C4-2B (cell line): ENCODE results near the gene ZNF804A.

Experiments used
- H3K27ac ChIP-seq: fragments of 450-650 bp; 2 replicates; pipeline ENCODE4 v1.5.1; 2017
- ZFX ChIP-seq: fragments of 450-650 bp; IDR thresholded peaks from 2 replicates; pipeline ENCODE4 v1.6.1; 2017
- TF ChIP-seq, protein P1 (sequence below): fragments of 450-650 bp; conservative IDR thresholded peaks from 2 replicates; pipeline ENCODE4 v1.5.1; 2017; ENCODE audit warnings: mild to moderate bottlenecking

Gene ZNF804A

DNA sequence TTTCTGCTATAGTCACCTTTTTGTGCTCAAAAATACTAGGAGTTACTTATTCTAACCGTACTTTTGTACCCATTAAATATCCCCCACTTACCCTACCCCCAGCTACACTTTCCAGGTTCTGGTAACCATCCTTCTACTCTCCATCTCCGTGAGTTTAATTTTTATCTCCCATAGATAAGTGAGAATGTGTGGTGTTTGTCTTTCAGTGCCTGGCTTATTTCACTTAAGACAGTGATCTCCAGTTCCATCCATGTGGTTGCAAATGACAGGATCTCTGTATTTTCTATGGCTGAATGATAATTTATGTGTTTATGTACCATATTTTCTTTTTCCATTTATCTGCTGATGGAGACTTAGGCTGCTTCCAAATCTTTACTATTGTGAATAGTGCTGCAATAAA lies 323.3 kb downstream of the ZNF804A start:
- TF ChIP-seq, protein P1, sequence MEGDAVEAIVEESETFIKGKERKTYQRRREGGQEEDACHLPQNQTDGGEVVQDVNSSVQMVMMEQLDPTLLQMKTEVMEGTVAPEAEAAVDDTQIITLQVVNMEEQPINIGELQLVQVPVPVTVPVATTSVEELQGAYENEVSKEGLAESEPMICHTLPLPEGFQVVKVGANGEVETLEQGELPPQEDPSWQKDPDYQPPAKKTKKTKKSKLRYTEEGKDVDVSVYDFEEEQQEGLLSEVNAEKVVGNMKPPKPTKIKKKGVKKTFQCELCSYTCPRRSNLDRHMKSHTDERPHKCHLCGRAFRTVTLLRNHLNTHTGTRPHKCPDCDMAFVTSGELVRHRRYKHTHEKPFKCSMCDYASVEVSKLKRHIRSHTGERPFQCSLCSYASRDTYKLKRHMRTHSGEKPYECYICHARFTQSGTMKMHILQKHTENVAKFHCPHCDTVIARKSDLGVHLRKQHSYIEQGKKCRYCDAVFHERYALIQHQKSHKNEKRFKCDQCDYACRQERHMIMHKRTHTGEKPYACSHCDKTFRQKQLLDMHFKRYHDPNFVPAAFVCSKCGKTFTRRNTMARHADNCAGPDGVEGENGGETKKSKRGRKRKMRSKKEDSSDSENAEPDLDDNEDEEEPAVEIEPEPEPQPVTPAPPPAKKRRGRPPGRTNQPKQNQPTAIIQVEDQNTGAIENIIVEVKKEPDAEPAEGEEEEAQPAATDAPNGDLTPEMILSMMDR = no peak
- no peak for TF ChIP-seq ZFX

DNA sequence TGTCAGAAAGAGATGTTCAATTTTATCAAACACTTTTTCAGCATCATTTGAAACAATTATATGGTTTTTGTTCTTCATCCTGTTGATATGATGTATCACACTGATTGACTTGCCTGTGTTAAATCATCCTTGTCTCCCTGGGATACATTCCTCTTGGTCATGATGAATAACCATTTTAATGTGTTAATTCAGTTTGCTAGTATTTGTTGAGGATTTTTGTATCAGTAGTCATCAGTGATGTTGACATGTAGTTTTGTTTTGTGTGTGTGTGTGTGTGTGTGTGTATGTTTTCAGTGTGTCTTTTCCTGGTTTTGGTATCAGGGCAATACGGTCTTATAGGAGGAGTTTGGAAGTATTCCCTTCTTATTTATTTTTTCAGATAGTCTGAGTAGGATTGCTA lies 325.4 kb downstream of the ZNF804A start:
- H3K27ac ChIP-seq = no peak overlapping the region
- TF ChIP-seq, protein P1 = no peak
- no peak for TF ChIP-seq ZFX

More for the DNA sequence above, 323.3 kb downstream of the ZNF804A start:
- no peak overlapping the region for H3K27ac ChIP-seq

DNA sequence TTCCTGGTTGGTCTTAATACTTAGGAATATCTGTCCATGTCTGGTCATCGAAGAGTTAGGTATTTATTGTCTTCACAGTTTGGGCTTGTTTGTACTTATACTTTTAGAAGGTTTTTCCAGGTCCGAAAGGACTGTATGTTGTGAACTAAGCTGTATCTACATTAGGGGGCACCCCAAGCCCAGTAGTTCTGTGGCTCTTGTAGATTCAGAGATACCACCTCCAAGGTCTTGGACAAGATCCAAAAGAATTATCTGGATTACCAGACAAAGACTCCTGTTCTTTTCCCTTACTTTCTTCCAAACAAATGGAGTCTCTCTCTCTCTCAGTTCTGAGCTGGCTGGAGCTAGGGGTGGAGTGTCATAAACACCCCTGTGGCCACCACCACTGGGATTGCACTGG lies 328.7 kb downstream of the ZNF804A start:
- TF ChIP-seq, protein P1 = no peak
- no peak for TF ChIP-seq ZFX
- H3K27ac ChIP-seq = no peak overlapping the region

DNA sequence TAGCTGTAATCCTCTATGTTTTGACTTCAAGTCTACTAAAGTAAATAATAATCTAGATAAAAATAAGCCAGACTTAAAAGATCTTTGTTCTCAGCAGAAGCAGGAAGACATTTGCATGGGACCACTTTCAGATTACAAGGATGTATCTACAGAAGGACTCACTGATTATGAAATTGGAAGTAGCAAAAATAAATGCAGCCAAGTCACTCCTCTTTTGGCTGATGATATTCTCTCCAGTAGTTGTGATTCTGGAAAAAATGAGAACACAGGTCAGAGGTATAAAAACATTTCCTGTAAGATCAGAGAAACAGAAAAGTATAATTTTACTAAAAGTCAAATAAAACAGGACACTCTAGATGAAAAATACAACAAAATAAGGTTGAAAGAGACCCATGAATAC lies 338.4 kb downstream of the ZNF804A start:
- TF ChIP-seq ZFX = no peak
- TF ChIP-seq, protein P1 = no peak
- no peak overlapping the region for H3K27ac ChIP-seq

DNA sequence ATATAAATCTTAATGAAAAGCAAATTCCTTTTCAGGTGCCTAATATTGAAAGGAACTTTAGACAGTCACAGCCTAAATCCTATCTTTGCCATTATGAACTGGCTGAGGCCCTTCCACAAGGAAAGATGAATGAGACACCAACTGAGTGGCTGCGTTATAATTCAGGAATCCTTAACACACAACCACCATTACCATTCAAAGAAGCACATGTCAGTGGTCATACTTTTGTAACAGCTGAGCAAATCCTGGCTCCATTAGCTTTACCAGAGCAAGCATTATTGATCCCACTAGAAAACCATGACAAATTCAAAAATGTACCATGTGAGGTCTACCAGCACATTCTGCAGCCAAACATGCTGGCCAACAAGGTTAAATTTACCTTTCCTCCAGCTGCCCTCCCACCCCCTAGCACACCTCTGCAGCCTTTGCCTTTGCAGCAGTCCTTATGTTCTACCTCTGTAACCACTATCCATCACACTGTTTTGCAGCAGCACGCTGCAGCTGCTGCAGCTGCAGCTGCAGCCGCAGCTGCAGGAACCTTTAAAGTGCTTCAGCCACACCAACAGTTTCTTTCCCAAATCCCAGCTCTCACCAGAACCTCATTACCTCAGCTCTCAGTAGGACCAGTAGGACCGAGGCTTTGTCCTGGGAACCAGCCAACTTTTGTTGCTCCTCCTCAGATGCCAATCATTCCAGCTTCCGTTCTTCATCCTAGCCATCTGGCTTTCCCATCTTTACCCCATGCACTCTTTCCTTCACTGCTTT lies 340.1 kb downstream of the ZNF804A start:
- TF ChIP-seq, protein P1 = no peak
- no peak overlapping the region for H3K27ac ChIP-seq

DNA sequence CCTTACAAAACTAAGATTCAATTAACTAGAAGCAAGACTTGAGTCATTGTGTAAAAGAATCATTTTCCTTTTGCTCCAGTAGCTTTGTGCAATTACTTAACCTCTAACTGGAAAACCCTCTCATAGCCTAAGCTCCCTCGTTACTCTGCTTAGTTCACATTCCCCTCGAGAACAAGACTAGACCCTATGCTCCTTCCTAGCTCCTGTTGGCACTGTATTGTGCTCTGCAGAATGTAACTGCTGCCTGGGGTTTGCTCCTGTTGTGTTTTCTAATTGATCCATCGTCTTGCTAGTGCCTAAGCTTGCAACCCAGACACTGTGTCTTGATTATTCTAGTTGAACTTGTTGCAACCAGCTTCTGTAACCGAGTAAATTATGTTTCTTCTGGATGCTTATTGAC lies 347.0 kb downstream of the ZNF804A start:
- TF ChIP-seq, protein P1 = no peak
- no peak for TF ChIP-seq ZFX
- H3K27ac ChIP-seq = no peak overlapping the region

DNA sequence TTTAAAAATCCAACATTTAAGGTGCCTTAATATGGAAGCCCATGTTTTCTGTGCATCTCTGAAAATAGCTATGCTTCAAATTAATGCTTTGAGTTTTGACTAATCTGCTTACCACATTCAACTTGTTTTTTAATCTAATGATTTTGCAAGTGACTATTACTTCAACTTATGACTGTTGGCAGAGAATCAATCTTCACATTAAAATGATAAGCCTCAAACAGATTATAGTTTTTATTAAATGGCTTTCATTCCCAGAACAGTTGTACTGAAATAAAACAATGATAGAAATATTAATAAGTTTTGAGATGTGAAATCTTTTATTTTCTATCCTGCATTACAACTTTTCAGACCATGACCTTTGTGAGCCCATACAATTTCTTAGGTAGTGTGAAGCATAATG lies 347.5 kb downstream of the ZNF804A start:
- no peak overlapping the region for H3K27ac ChIP-seq
- TF ChIP-seq, protein P1 = no peak
- TF ChIP-seq ZFX = no peak
